ENCODE measurements around the gene PRDX2.
A peak's percentile ranks its signal among the peaks of the same experiment; 100 is the strongest.
"Not testable (repeated sequence)": the region's sequence is repeated elsewhere in the genome, so short reads cannot be mapped to it uniquely, and the experiment has no call there.

The PRDX2 gene

DNA sequence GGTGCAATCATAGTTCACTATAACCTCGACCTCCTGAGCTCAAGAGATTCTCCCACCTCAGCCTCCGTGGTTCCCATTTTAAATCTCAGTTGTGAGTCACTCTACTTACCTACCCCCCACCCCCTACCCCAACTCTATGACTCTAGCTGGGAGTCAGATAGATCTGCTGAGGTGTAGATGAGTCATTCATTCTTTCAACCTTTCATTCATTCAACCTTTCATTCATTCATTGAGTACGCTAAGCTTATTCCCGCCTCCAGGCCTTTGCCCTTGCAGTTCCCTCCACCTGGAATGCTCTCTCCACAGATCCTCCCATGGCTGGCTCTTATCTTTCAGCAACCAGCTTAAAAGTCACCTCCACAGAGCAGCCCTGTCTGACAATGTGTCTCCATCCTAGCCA is 35.6 kb upstream of the PRDX2 start:
- no peak overlapping the region for H3K27ac ChIP-seq (ENCODE audit: low read depth, low read length)
- H3K36me3 ChIP-seq (ENCODE audit: control insufficient read depth, insufficient read depth, low read length): no peaks in the 10 kb centered on the region
- no peak overlapping the region for H3K4me3 ChIP-seq (ENCODE audit: low read length)
- no peak overlapping the region for H3K9ac ChIP-seq (ENCODE audit: low read length)
- peaks cover 43% of the 10 kb centered on the region for H3K27me3 ChIP-seq (ENCODE audit: control insufficient read depth, insufficient read depth, low read length)
- H3K4me1 ChIP-seq (ENCODE audit: control insufficient read depth, insufficient read depth, low read length): no peaks in the 10 kb centered on the region

DNA sequence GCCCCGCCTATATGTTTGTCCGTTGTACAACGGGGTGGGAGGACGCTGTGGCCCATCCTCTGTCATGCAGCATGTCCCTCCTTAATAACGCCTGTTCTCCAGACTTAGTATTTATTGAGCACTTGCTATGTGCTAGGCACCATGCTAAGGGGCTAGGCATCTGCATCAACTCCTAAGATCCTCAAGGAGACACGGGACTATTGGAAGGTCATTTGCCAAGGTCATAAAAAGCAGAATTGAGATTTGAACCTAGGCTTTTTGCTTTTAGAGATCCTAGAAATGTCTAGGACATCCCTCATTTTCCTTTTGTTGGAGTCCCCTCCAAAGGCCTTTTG is 34.9 kb upstream of the PRDX2 start:
- Histone ChIP-seq H3K4me3 (ENCODE audit: low read length) (no peak overlapping the region), H3K4me1 (ENCODE audit: control insufficient read depth, insufficient read depth, low read length) (no peaks in the 10 kb centered on the region), H3K27ac (ENCODE audit: low read depth, low read length) (no peak overlapping the region), H3K36me3 (ENCODE audit: control insufficient read depth, insufficient read depth, low read length) (no peaks in the 10 kb centered on the region), H3K27me3 (ENCODE audit: control insufficient read depth, insufficient read depth, low read length) (peaks cover 42% of the 10 kb centered on the region), H3K9ac (ENCODE audit: low read length) (no peak overlapping the region)

DNA sequence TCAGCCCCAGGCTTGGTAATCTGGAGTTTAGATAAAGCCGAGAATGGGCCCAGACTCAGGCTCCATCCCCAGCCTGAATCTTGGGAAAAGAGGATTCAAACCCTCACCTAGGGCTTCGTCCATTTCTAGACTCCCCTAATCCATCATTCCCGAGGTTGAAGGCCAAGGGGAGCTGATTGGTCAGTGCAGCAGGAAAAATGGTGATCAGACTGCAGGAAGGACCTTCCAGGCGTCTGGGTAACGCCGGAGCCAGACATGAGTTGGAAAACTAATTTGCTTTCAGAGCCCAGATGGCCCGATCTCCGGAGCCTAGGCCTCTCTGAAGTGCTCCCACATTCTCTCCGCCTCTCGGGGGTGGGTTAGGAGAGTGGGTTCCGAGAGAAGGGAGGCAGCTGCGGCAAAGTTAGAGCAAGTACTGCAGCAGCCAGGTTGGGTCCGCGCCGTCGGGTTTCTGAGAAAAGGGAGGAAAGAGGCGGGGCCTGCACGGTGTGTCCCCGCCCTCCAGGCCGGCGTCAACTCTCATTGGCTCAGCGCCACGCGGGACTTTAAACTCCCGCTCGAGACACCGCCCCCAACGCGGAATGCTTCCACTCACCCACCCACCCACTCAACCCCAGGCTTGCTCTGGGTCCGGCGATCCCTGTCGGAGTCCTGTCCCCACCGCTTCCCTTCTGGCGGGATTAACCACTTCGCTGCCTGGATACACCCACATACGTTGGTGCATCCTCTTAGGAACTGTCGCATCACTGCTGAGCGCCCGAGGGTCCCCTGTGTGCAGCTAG is 33.6 kb upstream of the PRDX2 start:
- H3K27me3 ChIP-seq (ENCODE audit: control insufficient read depth, insufficient read depth, low read length): peaks cover 37% of the 10 kb centered on the region
- no peak overlapping the region for H3K4me3 ChIP-seq (ENCODE audit: low read length)
- no peak overlapping the region for H3K27ac ChIP-seq (ENCODE audit: low read depth, low read length)
- H3K4me1 ChIP-seq (ENCODE audit: control insufficient read depth, insufficient read depth, low read length): no peaks in the 10 kb centered on the region
- H3K36me3 ChIP-seq (ENCODE audit: control insufficient read depth, insufficient read depth, low read length): no peaks in the 10 kb centered on the region
- H3K9ac ChIP-seq (ENCODE audit: low read length): no peak overlapping the region

DNA sequence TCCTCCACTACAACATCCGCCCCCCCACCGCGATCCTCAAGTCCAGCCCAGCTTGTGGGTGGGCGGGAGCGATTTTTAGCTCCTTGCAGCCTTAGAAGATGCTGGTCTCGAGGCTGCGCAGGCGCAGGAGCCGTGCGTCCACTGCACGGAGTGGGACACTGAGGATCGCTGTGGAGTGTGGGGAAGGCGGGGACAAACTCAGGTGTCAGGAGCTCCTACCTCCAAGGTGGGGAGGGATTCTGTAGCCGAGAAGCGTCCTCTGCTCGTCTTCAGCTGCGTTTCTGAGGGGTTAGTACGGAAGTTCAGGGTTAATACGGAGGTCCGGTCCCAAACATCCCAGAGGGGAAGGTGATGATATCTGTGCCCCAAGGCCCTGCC is 33.0 kb upstream of the PRDX2 start, which contains the start of gene RTBDN:
Gene RTBDN, minus strand, starts transcription at position 14 of the 378 bp plus-strand sequence. CDS start 4,600 bp downstream, outside the sequence.
- H3K27me3 ChIP-seq (ENCODE audit: control insufficient read depth, insufficient read depth, low read length): peaks cover 42% of the 10 kb centered on the region
- H3K9ac ChIP-seq (ENCODE audit: low read length): no peak within 1 kb of the TSS
- no peaks in the 10 kb centered on the region for H3K36me3 ChIP-seq (ENCODE audit: control insufficient read depth, insufficient read depth, low read length)
- no peak within 1 kb of the TSS for H3K27ac ChIP-seq (ENCODE audit: low read depth, low read length)
- peak within 1 kb of the TSS; percentile 19 for H3K4me3 ChIP-seq (ENCODE audit: low read length)
- H3K4me1 ChIP-seq (ENCODE audit: control insufficient read depth, insufficient read depth, low read length): no peaks in the 10 kb centered on the region

DNA sequence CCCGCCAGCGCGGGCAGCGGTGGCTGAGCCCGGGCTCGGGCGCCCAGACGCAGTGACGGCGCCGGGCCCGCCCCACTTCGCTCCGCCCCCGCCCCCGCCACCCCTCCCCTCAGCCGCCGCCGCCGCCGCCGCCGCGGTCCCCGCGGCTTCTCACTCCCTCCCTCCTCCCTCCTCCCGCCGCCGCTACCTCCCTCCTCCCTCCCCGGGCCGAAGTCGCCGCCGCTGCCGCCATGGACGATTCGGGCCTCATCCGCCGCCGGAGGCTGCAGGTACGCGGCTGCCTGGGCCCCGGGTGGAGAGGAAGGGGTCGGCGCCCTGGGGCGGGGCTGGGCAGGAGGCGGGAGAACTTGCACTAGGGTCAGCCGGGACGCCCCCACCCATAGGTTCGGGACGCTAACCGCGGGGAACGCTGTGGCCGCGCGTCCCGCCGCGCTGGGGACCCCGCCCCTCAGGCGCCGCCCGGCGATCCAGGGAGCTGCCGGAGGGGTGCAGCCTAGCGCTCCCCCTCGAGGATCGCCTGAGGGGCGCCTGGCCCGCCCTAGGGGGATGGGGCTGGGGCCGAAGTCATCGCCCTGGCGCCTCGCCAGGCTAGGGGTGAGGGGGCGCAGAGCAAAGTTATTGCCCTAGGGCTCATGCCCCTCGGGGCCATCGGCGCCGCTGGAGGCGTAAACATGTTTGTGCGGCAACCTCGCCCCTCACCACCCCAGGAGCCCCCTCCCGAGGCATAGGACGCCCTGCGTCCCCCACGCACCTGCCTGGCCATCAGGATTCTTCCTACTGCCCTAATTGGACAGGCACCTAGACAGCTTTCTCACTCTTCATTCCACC is 32.4 kb upstream of the PRDX2 start:
- Histone ChIP-seq H3K9ac (ENCODE audit: low read length) (no peak overlapping the region), H3K4me1 (ENCODE audit: control insufficient read depth, insufficient read depth, low read length) (no peaks in the 10 kb centered on the region), H3K27me3 (ENCODE audit: control insufficient read depth, insufficient read depth, low read length) (peaks cover 43% of the 10 kb centered on the region), H3K4me3 (ENCODE audit: low read length) (peak overlapping the region; percentile 19), H3K27ac (ENCODE audit: low read depth, low read length) (no peak overlapping the region), H3K36me3 (ENCODE audit: control insufficient read depth, insufficient read depth, low read length) (no peaks in the 10 kb centered on the region)

DNA sequence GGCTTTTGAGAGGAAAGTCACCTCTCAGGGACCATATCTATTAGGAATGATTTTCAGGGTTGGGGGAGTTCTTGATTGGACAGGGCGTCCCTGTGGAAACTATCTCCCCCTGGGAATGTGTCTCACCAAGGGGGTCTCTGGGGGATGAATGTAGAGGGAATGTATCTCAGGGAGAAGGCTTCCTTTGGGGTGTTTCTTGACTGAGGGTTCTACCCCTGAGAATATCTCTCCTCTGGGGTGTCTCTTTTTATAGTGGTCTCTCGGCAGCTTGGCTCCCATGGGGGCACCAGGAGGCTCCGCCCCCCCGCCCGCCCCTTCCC is 31.8 kb upstream of the PRDX2 start:
- H3K27me3 ChIP-seq (ENCODE audit: control insufficient read depth, insufficient read depth, low read length): peaks cover 41% of the 10 kb centered on the region
- H3K27ac ChIP-seq (ENCODE audit: low read depth, low read length): no peak overlapping the region
- no peaks in the 10 kb centered on the region for H3K36me3 ChIP-seq (ENCODE audit: control insufficient read depth, insufficient read depth, low read length)
- H3K9ac ChIP-seq (ENCODE audit: low read length): no peak overlapping the region
- no peaks in the 10 kb centered on the region for H3K4me1 ChIP-seq (ENCODE audit: control insufficient read depth, insufficient read depth, low read length)
- H3K4me3 ChIP-seq (ENCODE audit: low read length): no peak overlapping the region

DNA sequence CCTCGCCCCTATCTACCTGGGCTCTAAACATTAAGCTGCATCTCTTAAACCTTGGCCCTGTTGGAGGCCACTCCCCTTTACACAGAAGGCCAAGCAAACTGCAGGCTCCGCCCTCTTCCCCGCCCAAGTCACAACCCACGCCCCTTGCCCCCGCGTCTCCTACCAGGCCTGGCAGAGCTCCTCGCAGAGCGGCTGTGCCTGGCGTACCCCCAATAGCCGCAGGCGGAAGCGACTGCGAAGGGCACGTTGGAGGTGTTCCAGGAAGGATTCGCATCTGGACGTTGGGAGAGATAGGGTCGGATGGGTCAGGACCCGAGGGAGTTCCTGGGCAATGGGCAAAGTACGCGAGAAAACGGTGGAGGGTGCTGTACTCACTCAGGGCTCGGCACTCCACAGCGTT is 26.9 kb upstream of the PRDX2 start:
- Histone ChIP-seq H3K36me3 (ENCODE audit: control insufficient read depth, insufficient read depth, low read length) (no peaks in the 10 kb centered on the region), H3K4me1 (ENCODE audit: control insufficient read depth, insufficient read depth, low read length) (no peaks in the 10 kb centered on the region), H3K4me3 (ENCODE audit: low read length) (peak overlapping the region; percentile 34), H3K27ac (ENCODE audit: low read depth, low read length) (no peak overlapping the region), H3K9ac (ENCODE audit: low read length) (no peak overlapping the region), H3K27me3 (ENCODE audit: control insufficient read depth, insufficient read depth, low read length) (peaks cover 31% of the 10 kb centered on the region)

DNA sequence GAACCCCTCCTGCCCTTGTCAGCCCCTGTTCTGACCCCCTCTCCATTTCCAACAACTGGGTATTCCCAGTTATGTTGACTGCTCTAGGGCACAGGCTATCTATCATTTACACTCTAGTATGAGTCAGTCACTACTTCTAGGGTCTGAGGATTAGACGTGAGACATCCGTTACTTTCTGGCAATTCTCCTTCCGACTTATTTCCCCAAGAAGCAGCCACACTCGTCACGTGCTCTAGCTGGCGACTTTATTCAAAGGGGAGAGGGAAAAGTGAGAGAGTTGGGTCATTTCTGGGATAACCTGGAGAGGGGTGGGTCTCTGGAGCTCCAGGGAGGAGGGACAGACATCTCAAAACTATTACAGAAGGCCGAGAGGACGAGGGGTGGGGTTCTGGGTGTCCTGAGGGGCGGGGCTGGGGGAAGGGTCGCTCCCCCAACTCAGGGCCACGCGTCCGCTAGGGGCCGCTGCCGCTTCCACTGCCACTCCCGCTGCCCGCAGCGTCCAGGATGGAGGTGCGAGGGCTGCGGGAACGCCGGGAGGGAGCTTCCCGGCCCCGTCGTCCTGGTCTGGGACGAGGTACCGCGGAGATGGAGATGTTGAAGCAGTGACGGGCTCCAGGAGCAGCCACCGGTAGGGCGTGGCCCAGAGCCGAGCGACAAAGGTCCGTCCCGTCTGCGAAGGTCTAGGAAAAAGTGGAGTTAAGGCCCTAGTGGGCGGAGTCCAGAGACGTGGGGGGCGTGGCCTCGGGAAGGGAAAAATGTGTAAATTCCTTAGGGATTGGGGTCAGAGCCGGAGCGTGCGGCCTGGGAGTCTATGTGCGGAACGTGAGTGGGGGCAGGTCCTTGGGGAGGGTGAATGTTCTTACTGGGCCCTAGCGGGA is 23.9 kb upstream of the PRDX2 start:
- peaks cover 21% of the 10 kb centered on the region for H3K27me3 ChIP-seq (ENCODE audit: control insufficient read depth, insufficient read depth, low read length)
- no peak overlapping the region for H3K27ac ChIP-seq (ENCODE audit: low read depth, low read length)
- H3K9ac ChIP-seq (ENCODE audit: low read length): no peak overlapping the region
- no peaks in the 10 kb centered on the region for H3K36me3 ChIP-seq (ENCODE audit: control insufficient read depth, insufficient read depth, low read length)
- H3K4me3 ChIP-seq (ENCODE audit: low read length): no peak overlapping the region
- no peaks in the 10 kb centered on the region for H3K4me1 ChIP-seq (ENCODE audit: control insufficient read depth, insufficient read depth, low read length)

DNA sequence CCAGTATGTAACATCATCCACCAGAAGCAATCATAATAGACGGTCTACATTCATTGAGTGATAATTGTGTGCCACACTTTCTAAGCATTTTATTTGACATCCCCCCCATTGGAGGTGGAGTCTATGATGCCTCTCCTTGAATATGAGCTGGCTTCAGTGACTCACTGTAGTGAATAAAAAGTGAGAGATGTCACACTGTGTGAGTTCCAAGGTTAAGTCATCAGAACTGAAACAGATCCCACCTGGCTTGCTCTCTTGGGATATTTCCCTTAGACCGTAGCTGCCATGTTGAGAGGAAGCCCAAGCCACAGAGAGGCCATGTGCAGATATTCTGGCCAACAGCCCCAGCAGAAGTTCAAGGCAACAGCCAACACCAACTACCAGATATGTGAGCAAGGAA is 20.2 kb upstream of the PRDX2 start:
- Histone ChIP-seq H3K36me3 (ENCODE audit: control insufficient read depth, insufficient read depth, low read length) (no peaks in the 10 kb centered on the region), H3K27ac (ENCODE audit: low read depth, low read length) (no peak overlapping the region), H3K9ac (ENCODE audit: low read length) (no peak overlapping the region), H3K4me1 (ENCODE audit: control insufficient read depth, insufficient read depth, low read length) (no peaks in the 10 kb centered on the region), H3K4me3 (ENCODE audit: low read length) (no peak overlapping the region), H3K27me3 (ENCODE audit: control insufficient read depth, insufficient read depth, low read length) (peaks cover 11% of the 10 kb centered on the region)

DNA sequence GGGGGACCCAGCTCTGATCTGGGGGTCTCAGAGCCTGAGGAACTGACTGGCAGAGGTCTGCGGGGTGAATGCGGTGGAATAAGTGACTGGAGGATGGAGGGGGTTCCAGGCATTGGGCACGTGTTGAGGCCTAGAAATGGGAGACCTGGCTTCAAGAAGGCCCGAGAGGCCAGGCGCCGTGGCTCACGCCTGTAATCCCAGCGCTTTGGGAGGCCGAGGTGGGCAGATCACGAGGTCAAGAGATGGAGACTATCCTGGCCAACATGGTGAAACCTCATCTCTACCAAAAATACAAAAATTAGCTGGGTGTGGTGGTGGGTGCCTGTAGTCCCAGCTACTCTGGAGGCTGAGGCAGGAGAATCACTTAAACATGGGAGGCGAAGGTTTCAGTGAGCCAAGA is 16.2 kb upstream of the PRDX2 start:
- not testable (repeated sequence) for H3K9ac ChIP-seq (ENCODE audit: low read length); H3K27me3 ChIP-seq (ENCODE audit: control insufficient read depth, insufficient read depth, low read length); H3K36me3 ChIP-seq (ENCODE audit: control insufficient read depth, insufficient read depth, low read length); H3K4me1 ChIP-seq (ENCODE audit: control insufficient read depth, insufficient read depth, low read length); H3K27ac ChIP-seq (ENCODE audit: low read depth, low read length); H3K4me3 ChIP-seq (ENCODE audit: low read length)

DNA sequence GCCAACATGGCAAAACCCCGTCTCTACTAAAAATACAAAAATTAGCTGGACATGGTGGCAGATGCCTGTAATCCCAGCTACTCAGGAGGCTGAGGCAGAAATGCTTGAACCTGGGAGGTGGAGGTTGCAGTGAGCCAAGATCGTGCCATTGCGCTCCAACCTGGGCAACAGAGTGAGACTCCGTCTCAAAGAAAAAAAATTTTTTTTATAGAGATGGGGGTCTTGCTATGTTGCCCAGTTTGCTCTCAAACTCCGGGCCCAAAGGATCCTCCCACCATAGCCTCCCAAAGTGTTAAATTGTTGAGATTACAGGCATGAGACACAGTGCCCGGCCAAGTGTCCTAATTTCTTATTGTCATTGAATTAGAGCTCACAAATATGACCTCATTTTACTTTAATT is 15.6 kb upstream of the PRDX2 start:
- H3K9ac ChIP-seq (ENCODE audit: low read length); H3K27ac ChIP-seq (ENCODE audit: low read depth, low read length); H3K27me3 ChIP-seq (ENCODE audit: control insufficient read depth, insufficient read depth, low read length); H3K4me3 ChIP-seq (ENCODE audit: low read length); H3K4me1 ChIP-seq (ENCODE audit: control insufficient read depth, insufficient read depth, low read length); H3K36me3 ChIP-seq (ENCODE audit: control insufficient read depth, insufficient read depth, low read length): not testable (repeated sequence)

DNA sequence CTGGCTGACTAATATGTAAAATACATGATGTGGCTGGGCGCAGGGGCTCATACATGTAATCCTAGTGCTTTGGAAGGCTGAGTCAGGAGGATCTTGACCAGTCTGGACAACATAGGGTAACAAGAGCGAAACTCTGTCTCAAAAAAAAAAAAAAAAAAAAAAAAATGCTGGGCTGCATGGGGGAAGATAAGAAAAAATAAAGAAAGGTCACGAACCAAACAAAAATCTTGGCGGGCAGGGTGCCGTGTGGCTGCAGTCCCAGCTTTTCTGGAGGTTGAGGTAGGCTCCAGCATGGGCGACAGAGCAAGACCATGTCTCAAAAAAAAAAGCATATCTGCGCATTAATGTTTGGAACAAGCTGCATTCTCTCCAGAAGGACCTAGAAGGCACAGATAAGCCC is 13.5 kb upstream of the PRDX2 start:
- H3K27me3 ChIP-seq (ENCODE audit: control insufficient read depth, insufficient read depth, low read length): no peaks in the 10 kb centered on the region
- H3K9ac ChIP-seq (ENCODE audit: low read length): no peak overlapping the region
- H3K4me1 ChIP-seq (ENCODE audit: control insufficient read depth, insufficient read depth, low read length): no peaks in the 10 kb centered on the region
- H3K36me3 ChIP-seq (ENCODE audit: control insufficient read depth, insufficient read depth, low read length): peaks cover 2% of the 10 kb centered on the region
- no peak overlapping the region for H3K4me3 ChIP-seq (ENCODE audit: low read length)
- no peak overlapping the region for H3K27ac ChIP-seq (ENCODE audit: low read depth, low read length)
